ENCODE data around the gene PSD2. TPM values are rescaled to one million over a fixed set of nuclear protein-coding genes. Genes with fewer than 3 reads are reported as not detected.

Gene PSD2
- total RNA-seq, 3 donors from 2014 or later (not counting 1 experiment from before 2014, with no cell fraction given), result 1.3 to 2.5 (median 1.3) TPM

DNA sequence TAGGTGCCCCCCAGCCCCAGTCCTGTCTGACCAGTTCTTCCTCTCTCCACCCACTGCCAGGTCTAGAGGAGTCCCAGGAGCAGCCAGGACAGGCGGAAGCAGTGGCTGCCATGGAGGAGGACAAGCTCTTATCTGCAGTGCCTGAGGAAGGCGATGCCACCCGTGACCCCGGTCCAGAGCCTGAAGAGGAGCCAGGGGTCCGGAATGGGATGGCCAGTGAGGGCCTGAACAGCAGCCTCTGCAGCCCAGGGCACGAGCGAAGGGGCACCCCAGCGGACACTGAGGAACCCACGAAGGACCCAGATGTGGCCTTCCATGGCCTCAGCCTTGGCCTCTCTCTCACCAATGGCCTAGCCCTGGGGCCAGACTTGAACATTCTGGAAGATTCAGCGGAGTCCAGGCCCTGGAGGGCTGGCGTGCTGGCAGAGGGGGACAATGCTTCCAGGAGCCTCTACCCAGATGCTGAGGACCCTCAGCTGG, 13.8 kb downstream of the PSD2 start:
- no peak for ATAC-seq

DNA sequence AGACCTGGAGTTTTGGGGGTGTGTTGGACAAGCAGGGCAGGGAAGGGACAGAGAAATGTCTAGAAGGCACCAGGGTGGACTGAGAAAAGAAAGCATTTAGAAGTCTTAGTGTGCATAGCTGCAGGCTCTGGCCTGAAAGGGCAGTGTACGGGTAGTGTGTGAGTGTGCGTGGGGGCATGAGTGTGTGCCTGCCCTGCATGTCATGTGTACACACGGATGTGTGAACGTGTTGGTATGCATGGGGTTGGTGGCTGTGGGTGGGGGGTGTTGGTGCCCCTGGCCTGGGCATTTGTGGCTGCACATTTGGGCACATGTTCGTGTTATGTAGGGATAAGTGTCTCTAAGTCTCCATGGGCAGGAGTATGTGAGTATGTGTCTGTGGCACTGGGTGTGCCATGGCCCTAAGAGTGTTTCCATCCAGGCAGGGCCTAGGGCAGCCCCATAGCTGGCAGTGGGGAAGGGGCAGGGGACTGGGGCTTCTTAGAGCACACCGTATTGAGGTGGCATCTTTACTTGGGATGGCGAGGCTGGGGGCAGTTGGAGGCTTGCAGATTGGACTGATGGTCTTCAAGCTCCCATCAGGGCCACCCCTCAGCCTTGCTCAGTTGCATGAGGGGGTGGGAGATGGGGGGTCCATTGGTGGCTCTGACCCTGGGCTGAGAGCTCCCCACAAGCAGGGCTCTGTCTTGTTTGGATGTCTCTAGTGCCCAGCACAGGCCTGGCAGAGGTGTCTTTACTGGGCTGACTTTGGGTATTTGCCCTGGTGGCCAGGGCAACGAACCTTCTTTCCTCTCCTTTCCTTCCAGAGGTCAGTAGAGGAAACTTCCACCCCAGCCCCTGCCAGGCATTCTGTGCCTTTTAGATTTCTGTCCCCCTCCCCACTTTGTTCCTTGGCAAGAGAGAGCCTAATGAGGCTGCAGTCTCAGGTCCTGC, 15.0 kb downstream of the PSD2 start:
- Histone ChIP-seq H3K27me3 (ENCODE audit: control insufficient read depth, insufficient read depth, low read length) (peaks cover 2% of the 10 kb centered on the region), H3K36me3 (ENCODE audit: control insufficient read depth, insufficient read depth, low read length) (no peaks in the 10 kb centered on the region), H3K4me1 (ENCODE audit: control insufficient read depth, insufficient read depth, low read length) (no peaks in the 10 kb centered on the region), H3K9me3 (ENCODE audit: control insufficient read depth, insufficient read depth, low read length) (no peaks in the 10 kb centered on the region), H3K4me3 (ENCODE audit: low read length) (no peak overlapping the region), H3K27ac (ENCODE audit: low read length) (no peak overlapping the region)
- H3K4me3 Mint-ChIP-seq, result no peak overlapping the region
- no peaks in the 10 kb centered on the region for H3K36me3 Mint-ChIP-seq
- H3K27ac Mint-ChIP-seq, result no peak overlapping the region
- no peak for ATAC-seq
- peaks cover 0 to 1% of the 10 kb centered on the region in 2 donors for H3K27me3 Mint-ChIP-seq (ENCODE audit: low read depth in 2 of 2)
- DNase-seq, result no peak
- H3K9me3 Mint-ChIP-seq, result no peaks in the 10 kb centered on the region
- no peaks in the 10 kb centered on the region for H3K4me1 Mint-ChIP-seq
- intact Hi-C loops (cut with micrococcal nuclease), result no loop called here
- 80% methylated on average over 8 of the region's 8 CpGs for WGBS (ENCODE audit: insufficient coverage)
- no peak for TF ChIP-seq CTCF (IDR thresholded peaks at IDR 0.05)

More for the DNA sequence above, 13.8 kb downstream of the PSD2 start:
- no peak for DNase-seq
- TF ChIP-seq CTCF (IDR thresholded peaks at IDR 0.05), result no peak
- Mint-ChIP-seq H3K27me3 (ENCODE audit: low read depth in 2 of 2) (peaks cover 0 to 4% of the 10 kb centered on the region in 2 donors), H3K4me3 (no peak overlapping the region), H3K9me3 (no peaks in the 10 kb centered on the region), H3K4me1 (no peaks in the 10 kb centered on the region), H3K36me3 (no peaks in the 10 kb centered on the region), H3K27ac (no peak overlapping the region)
- Histone ChIP-seq H3K27me3 (ENCODE audit: control insufficient read depth, insufficient read depth, low read length) (peaks cover 2% of the 10 kb centered on the region), H3K9me3 (ENCODE audit: control insufficient read depth, insufficient read depth, low read length) (no peaks in the 10 kb centered on the region), H3K4me1 (ENCODE audit: control insufficient read depth, insufficient read depth, low read length) (no peaks in the 10 kb centered on the region), H3K36me3 (ENCODE audit: control insufficient read depth, insufficient read depth, low read length) (no peaks in the 10 kb centered on the region), H3K4me3 (ENCODE audit: low read length) (no peak overlapping the region), H3K27ac (ENCODE audit: low read length) (no peak overlapping the region)
- intact Hi-C loops (cut with micrococcal nuclease), result no loop called here
- WGBS (ENCODE audit: insufficient coverage), result 85% methylated on average over 11 of the region's 11 CpGs

- no peak overlapping the region for H3K27ac Mint-ChIP-seq
- H3K4me3 Mint-ChIP-seq, result no peak overlapping the region
- DNase-seq, result no peak
- H3K4me1 Mint-ChIP-seq, result no peaks in the 10 kb centered on the region
- H3K36me3 Mint-ChIP-seq, result no peaks in the 10 kb centered on the region
- Histone ChIP-seq H3K36me3 (ENCODE audit: control insufficient read depth, insufficient read depth, low read length) (no peaks in the 10 kb centered on the region), H3K9me3 (ENCODE audit: control insufficient read depth, insufficient read depth, low read length) (no peaks in the 10 kb centered on the region), H3K27me3 (ENCODE audit: control insufficient read depth, insufficient read depth, low read length) (no peaks in the 10 kb centered on the region), H3K27ac (ENCODE audit: low read length) (no peak overlapping the region), H3K4me3 (ENCODE audit: low read length) (no peak overlapping the region), H3K4me1 (ENCODE audit: control insufficient read depth, insufficient read depth, low read length) (no peaks in the 10 kb centered on the region)
- 50% methylated on average over 1 of the region's 2 CpGs for WGBS (ENCODE audit: insufficient coverage)
- intact Hi-C loops (cut with micrococcal nuclease), result no loop called here
- H3K9me3 Mint-ChIP-seq, result no peaks in the 10 kb centered on the region
- ATAC-seq, result no peak
- TF ChIP-seq CTCF (IDR thresholded peaks at IDR 0.05), result no peak
- no peaks in the 10 kb centered on the region for H3K27me3 Mint-ChIP-seq (ENCODE audit: low read depth in 2 of 2)
Observed at GRCh38 chr5:139811274-139811607, 15.6 kb downstream of the PSD2 start.
